ENCODE results near the gene AHNAK. TPM values are rescaled to one million over a fixed set of nuclear protein-coding genes. Genes with fewer than 3 reads are reported as not detected.
A peak's percentile ranks its signal among the peaks of the same experiment; 100 is the strongest.

Gene AHNAK
- total RNA-seq, 2 donors from 2014 or later: 168 to 241 TPM

- no peak for DNase-seq
- Histone ChIP-seq H3K4me3 (no peak overlapping the region), H3K27me3 (no peaks in the 10 kb centered on the region), H3K27ac (no peak overlapping the region), H3K4me1 (peaks cover 47% of the 10 kb centered on the region), H3K9me3 (no peaks in the 10 kb centered on the region), H3K36me3 (replicated peaks in 1 of 2; ENCODE audit: insufficient read depth in 1 of 2, low read depth in 2 of 2) (no peaks in the 10 kb centered on the region)
- intact Hi-C loops (cut with DNase I): loop anchor here (5.0 kb wide), 1 partner anchor 113 kb away; no protein-coding TSS in a partner anchor
- 61 to 73% methylated on average over 8 of the region's 8 CpGs for WGBS, 2 donors
- ATAC-seq: no peak
- TF ChIP-seq, protein P1, sequence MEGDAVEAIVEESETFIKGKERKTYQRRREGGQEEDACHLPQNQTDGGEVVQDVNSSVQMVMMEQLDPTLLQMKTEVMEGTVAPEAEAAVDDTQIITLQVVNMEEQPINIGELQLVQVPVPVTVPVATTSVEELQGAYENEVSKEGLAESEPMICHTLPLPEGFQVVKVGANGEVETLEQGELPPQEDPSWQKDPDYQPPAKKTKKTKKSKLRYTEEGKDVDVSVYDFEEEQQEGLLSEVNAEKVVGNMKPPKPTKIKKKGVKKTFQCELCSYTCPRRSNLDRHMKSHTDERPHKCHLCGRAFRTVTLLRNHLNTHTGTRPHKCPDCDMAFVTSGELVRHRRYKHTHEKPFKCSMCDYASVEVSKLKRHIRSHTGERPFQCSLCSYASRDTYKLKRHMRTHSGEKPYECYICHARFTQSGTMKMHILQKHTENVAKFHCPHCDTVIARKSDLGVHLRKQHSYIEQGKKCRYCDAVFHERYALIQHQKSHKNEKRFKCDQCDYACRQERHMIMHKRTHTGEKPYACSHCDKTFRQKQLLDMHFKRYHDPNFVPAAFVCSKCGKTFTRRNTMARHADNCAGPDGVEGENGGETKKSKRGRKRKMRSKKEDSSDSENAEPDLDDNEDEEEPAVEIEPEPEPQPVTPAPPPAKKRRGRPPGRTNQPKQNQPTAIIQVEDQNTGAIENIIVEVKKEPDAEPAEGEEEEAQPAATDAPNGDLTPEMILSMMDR (IDR thresholded peaks at IDR 0.05): no peak
- no peak for TF ChIP-seq POLR2A (IDR thresholded peaks at IDR 0.05)
These were observed 117.6 kb downstream of the AHNAK start for GRCh38 chr11:62428871-62429560.

DNA sequence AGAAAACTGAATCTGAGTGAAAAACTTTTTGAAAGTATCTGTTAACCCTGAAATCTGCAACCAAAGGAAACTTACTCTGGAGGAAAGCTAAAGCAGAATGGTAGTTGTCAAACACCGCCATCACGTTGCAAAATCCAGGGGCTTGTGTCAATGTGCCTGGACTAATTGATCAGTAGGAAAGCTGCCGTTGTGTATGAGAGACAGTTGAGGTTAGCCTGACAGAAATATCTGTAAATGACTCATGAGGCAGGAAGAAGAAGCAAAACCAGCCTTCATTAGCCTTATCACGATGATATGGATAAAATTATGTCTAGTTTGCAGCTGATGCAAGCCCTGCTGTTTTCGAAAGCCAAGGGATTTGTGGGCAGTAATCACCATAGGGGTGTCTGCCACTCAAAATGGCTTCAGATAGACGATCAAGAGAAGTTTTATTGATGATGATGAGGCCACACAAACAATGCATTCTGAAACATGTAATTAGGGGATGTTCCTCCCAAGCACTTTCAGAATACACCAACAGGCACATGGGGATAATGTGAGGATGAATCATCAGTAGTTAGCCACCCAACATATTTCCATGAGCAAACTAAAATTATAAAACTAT lies 118.9 kb downstream of the AHNAK start:
- Histone ChIP-seq H3K27me3 (no peaks in the 10 kb centered on the region), H3K9me3 (no peaks in the 10 kb centered on the region), H3K4me3 (no peak overlapping the region), H3K27ac (peak overlapping the region in 3 of 4 donors; percentile 26 to 58 (median 41)), H3K4me1 (peaks cover 35% of the 10 kb centered on the region), H3K36me3 (replicated peaks in 1 of 2; ENCODE audit: insufficient read depth in 1 of 2, low read depth in 2 of 2) (no peaks in the 10 kb centered on the region)
- intact Hi-C loops (cut with DNase I): loop anchor here (5.0 kb wide), 1 partner anchor 115 kb away; no protein-coding TSS in a partner anchor
- 45% methylated on average over 6 of the region's 6 CpGs for WGBS, 2 donors
- DNase-seq: no peak
- no peak for TF ChIP-seq POLR2A (IDR thresholded peaks at IDR 0.05)
- TF ChIP-seq, protein P1 (IDR thresholded peaks at IDR 0.05): no peak
- no peak for ATAC-seq

DNA sequence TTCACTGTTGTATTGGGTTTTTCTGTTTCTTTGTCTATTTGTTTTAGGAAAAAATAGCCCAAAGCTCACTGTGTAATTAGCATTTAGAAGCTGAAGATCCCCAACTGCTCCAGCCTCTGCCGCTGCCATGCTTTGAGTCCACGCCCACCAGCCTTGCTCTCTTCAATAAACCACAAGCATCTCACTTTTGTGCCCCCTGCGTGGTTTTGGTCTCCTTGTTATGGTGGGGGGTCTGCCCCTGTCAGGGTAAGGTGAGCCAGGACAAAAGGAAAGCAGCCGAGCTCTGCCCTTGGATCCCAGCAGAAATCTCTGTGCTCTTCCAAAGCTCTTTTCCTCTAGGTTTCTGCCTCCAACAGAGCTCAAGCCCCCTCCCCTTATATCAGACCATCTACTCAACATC lies 123.6 kb downstream of the AHNAK start:
- WGBS, 2 donors: 69 to 70% methylated on average over 4 of the region's 4 CpGs
- intact Hi-C loops (cut with DNase I): no loop called here
- ATAC-seq (no peak), DNase-seq (no peak)
- H3K4me3 ChIP-seq: no peak overlapping the region
- TF ChIP-seq POLR2A (IDR thresholded peaks at IDR 0.05): no peak
- TF ChIP-seq, protein P1 (IDR thresholded peaks at IDR 0.05): no peak
- no peaks in the 10 kb centered on the region for H3K36me3 ChIP-seq (replicated peaks in 1 of 2; ENCODE audit: insufficient read depth in 1 of 2, low read depth in 2 of 2)
- peaks cover 27% of the 10 kb centered on the region for H3K4me1 ChIP-seq
- no peak overlapping the region for H3K27ac ChIP-seq
- H3K9me3 ChIP-seq: no peaks in the 10 kb centered on the region
- H3K27me3 ChIP-seq: no peaks in the 10 kb centered on the region

- 73 to 94% methylated on average over 3 to 7 of the region's 7 CpGs for WGBS, 2 donors
- Histone ChIP-seq H3K36me3 (replicated peaks in 1 of 2; ENCODE audit: insufficient read depth in 1 of 2, low read depth in 2 of 2) (no peaks in the 10 kb centered on the region), H3K27ac (no peak overlapping the region), H3K4me1 (peaks cover 22% of the 10 kb centered on the region), H3K9me3 (no peaks in the 10 kb centered on the region), H3K4me3 (no peak overlapping the region), H3K27me3 (no peaks in the 10 kb centered on the region)
- no peak for TF ChIP-seq POLR2A (IDR thresholded peaks at IDR 0.05)
- TF ChIP-seq, protein P1 (IDR thresholded peaks at IDR 0.05): no peak
- DNase-seq (no peak), ATAC-seq (no peak)
- intact Hi-C loops (cut with DNase I): no loop called here
These were observed 124.6 kb downstream of the AHNAK start for GRCh38 chr11:62421996-62422395.
